ENCODE measurements around the gene S100A10. TPM values are rescaled to one million over a fixed set of nuclear protein-coding genes. Genes with fewer than 3 reads are reported as not detected.

Gene S100A10
- total and polyA plus RNA-seq, 2 experiments from 2014 or later: 60.5 to 1,024 TPM

DNA sequence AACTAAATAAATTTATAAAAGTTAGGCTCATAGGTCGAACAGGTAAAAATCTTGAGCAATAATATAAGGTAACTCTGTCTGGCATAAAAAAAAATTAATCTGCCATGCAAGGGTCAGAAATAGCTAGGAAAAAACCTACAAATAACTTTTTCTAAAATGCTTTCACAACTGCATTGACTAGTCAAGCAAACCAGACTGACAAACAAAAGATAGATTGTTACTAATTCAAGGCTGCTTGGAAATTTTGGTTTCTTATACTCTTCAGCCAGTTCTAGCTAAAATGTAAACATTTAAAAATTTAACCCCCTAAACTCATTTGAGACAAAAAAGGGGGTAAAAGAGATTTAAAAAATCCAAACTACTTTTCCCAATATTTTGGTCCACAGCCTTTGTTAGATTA lies 40.8 kb downstream of the S100A10 start:
- in situ Hi-C loops (cut with MboI): no loop called here
- H3K4me2 ChIP-seq (ENCODE audit: unreplicated experiment): no peak overlapping the region
- 70 to 76% methylated on average over 1 of the region's 1 CpG for WGBS, 2 experiments (ENCODE audit: low coverage in 1 of 2, low lambda C conversion rate in 2 of 2, missing lambda C conversion rate in 2 of 2)
- no peak overlapping the region for H3K27ac ChIP-seq
- H3K27me3 ChIP-seq (replicated peaks; ENCODE audit: insufficient read depth): no peaks in the 10 kb centered on the region
- TF ChIP-seq EZH2phosphoT487 (IDR thresholded peaks at IDR 0.05; ENCODE audit: insufficient read depth, low read depth): no peak
- TF ChIP-seq EZH2 (IDR thresholded peaks at IDR 0.05; ENCODE audit: insufficient read depth, poor library complexity, severe bottlenecking): no peak
- no peaks in the 10 kb centered on the region for H3F3A ChIP-seq (ENCODE audit: insufficient read depth)
- H3K79me2 ChIP-seq (ENCODE audit: insufficient read depth): no peaks in the 10 kb centered on the region
- no peak overlapping the region for H3K4me3 ChIP-seq
- H3K9me3 ChIP-seq (ENCODE audit: low read depth): no peaks in the 10 kb centered on the region
- no peaks in the 10 kb centered on the region for H3K9me2 ChIP-seq (ENCODE audit: insufficient read depth)
- H3K36me3 ChIP-seq (ENCODE audit: low read depth): no peaks in the 10 kb centered on the region
- DNase-seq: no peak
- H2AFZ ChIP-seq: no peak overlapping the region
- H3K4me1 ChIP-seq (ENCODE audit: insufficient read depth): 0 out of 2 replicates have a peak, but pooled peaks cover under 1% of the 10 kb centered on the region
- no peaks in the 10 kb centered on the region for H4K20me1 ChIP-seq (ENCODE audit: insufficient read depth)
- H3K9ac ChIP-seq: no peak overlapping the region

GRCh38 chr1:151949371-151950193 lies 44.1 kb downstream of the S100A10 start:
- no peak for DNase-seq
- in situ Hi-C loops (cut with MboI): no loop called here

DNA sequence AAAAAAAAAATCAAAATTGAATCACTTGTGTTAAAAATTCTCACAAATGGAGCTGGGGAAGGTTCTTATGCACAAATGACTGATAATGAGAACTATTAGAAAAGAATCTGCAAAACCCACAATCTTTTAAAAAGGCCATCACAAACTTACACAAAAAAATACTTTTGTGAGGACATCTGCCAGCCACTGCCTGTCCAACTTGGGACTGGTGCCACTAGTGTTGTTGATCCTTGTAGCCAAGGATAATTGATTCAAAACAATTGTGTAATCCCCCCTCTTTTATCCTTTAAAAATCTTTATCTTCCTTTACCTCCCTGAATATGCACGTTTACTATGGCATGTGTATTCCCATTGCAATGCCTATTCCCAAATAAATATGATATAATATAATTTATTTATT lies 45.2 kb downstream of the S100A10 start:
- no peak for TF ChIP-seq EZH2phosphoT487 (IDR thresholded peaks at IDR 0.05; ENCODE audit: insufficient read depth, low read depth)
- TF ChIP-seq EZH2 (IDR thresholded peaks at IDR 0.05; ENCODE audit: insufficient read depth, poor library complexity, severe bottlenecking): no peak
- H3K27ac ChIP-seq: no peak overlapping the region
- no peak for DNase-seq
- H4K20me1 ChIP-seq (ENCODE audit: insufficient read depth): no peaks in the 10 kb centered on the region
- no peaks in the 10 kb centered on the region for H3K79me2 ChIP-seq (ENCODE audit: insufficient read depth)
- 25 to 29% methylated on average over 1 of the region's 1 CpG for WGBS, 2 experiments (ENCODE audit: low coverage in 1 of 2, low lambda C conversion rate in 2 of 2, missing lambda C conversion rate in 2 of 2)
- no peaks in the 10 kb centered on the region for H3K9me3 ChIP-seq (ENCODE audit: low read depth)
- in situ Hi-C loops (cut with MboI): no loop called here
- no peaks in the 10 kb centered on the region for H3K27me3 ChIP-seq (replicated peaks; ENCODE audit: insufficient read depth)
- no peak overlapping the region for H3K9ac ChIP-seq
- no peak overlapping the region for H2AFZ ChIP-seq
- H3K4me2 ChIP-seq (ENCODE audit: unreplicated experiment): no peak overlapping the region
- H3K36me3 ChIP-seq (ENCODE audit: low read depth): no peaks in the 10 kb centered on the region
- H3F3A ChIP-seq (ENCODE audit: insufficient read depth): peaks cover 21% of the 10 kb centered on the region; the same call in 1 of the 2 replicates
- peaks cover 30% of the 10 kb centered on the region for H3K4me1 ChIP-seq (ENCODE audit: insufficient read depth)
- no peak overlapping the region for H3K4me3 ChIP-seq
- no peaks in the 10 kb centered on the region for H3K9me2 ChIP-seq (ENCODE audit: insufficient read depth)

More at GRCh38 chr1:151949371-151950193, 44.1 kb downstream of the S100A10 start:
- H3K9ac ChIP-seq: no peak overlapping the region
- no peaks in the 10 kb centered on the region for H3K36me3 ChIP-seq (ENCODE audit: low read depth)
- H3K4me2 ChIP-seq (ENCODE audit: unreplicated experiment): no peak overlapping the region
- no peak overlapping the region for H3K4me3 ChIP-seq
- H3K9me2 ChIP-seq (ENCODE audit: insufficient read depth): no peaks in the 10 kb centered on the region
- no peaks in the 10 kb centered on the region for H3K9me3 ChIP-seq (ENCODE audit: low read depth)
- TF ChIP-seq EZH2phosphoT487 (IDR thresholded peaks at IDR 0.05; ENCODE audit: insufficient read depth, low read depth) (no peak), EZH2 (IDR thresholded peaks at IDR 0.05; ENCODE audit: insufficient read depth, poor library complexity, severe bottlenecking) (no peak)
- no peak overlapping the region for H2AFZ ChIP-seq
- no peak overlapping the region for H3K27ac ChIP-seq
- peaks cover 30% of the 10 kb centered on the region for H3K4me1 ChIP-seq (ENCODE audit: insufficient read depth)
- WGBS, 2 experiments (ENCODE audit: low coverage in 1 of 2, low lambda C conversion rate in 2 of 2, missing lambda C conversion rate in 2 of 2): 81% methylated on average over 17 to 18 of the region's 18 CpGs
- peaks cover 21% of the 10 kb centered on the region; the same call in 1 of the 2 replicates for H3F3A ChIP-seq (ENCODE audit: insufficient read depth)
- no peaks in the 10 kb centered on the region for H4K20me1 ChIP-seq (ENCODE audit: insufficient read depth)
- H3K27me3 ChIP-seq (replicated peaks; ENCODE audit: insufficient read depth): no peaks in the 10 kb centered on the region
- H3K79me2 ChIP-seq (ENCODE audit: insufficient read depth): no peaks in the 10 kb centered on the region

DNA sequence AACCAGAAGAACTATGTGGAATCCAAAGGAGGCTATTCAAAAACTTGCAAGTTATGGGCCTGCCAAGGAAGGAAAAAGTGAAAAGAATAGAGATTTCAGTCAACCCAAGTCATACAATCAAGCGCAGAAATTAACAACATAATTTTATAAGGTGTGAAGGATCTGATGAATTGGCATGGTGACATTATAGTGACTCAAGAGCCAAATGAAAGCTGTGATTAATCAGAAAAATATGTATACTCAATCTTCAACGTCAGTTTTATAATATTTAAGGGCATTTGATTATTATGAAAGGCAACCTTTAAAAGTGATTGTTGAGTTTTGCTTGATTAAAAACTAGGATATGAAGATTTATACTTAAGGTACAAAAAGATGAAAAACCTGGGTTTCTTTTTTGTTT lies 46.5 kb downstream of the S100A10 start:
- DNase-seq: peak; percentile 45
- Histone ChIP-seq H3K9ac (peak overlapping the region; percentile 78; the same call in 1 of the 2 replicates), H3K4me1 (ENCODE audit: insufficient read depth) (peaks cover 30% of the 10 kb centered on the region), H3K27me3 (replicated peaks; ENCODE audit: insufficient read depth) (no peaks in the 10 kb centered on the region), H3K9me3 (ENCODE audit: low read depth) (no peaks in the 10 kb centered on the region), H3F3A (ENCODE audit: insufficient read depth) (peaks cover 21% of the 10 kb centered on the region; the same call in 1 of the 2 replicates), H4K20me1 (ENCODE audit: insufficient read depth) (no peaks in the 10 kb centered on the region), H3K4me3 (no peak overlapping the region), H2AFZ (no peak overlapping the region), H3K79me2 (ENCODE audit: insufficient read depth) (no peaks in the 10 kb centered on the region), H3K36me3 (ENCODE audit: low read depth) (no peaks in the 10 kb centered on the region), H3K9me2 (ENCODE audit: insufficient read depth) (no peaks in the 10 kb centered on the region), H3K27ac (peak overlapping the region; percentile 93), H3K4me2 (ENCODE audit: unreplicated experiment) (peak overlapping the region; percentile 26)
- WGBS, 2 experiments (ENCODE audit: low coverage in 1 of 2, low lambda C conversion rate in 2 of 2, missing lambda C conversion rate in 2 of 2): 14 to 26% methylated on average over 2 of the region's 2 CpGs
- in situ Hi-C loops (cut with MboI): no loop called here
- no peak for TF ChIP-seq EZH2 (IDR thresholded peaks at IDR 0.05; ENCODE audit: insufficient read depth, poor library complexity, severe bottlenecking)
- no peak for TF ChIP-seq EZH2phosphoT487 (IDR thresholded peaks at IDR 0.05; ENCODE audit: insufficient read depth, low read depth)
